A673 (cell line): ENCODE results near the gene TM4SF1.

Source experiments
- EZH2 ChIP-seq: fragments of 200-600 bp; sonication (generic); IDR thresholded peaks from 2 replicates; pipeline ENCODE4 v1.6.1; 2017; ENCODE audit warnings: borderline replicate concordance, low read depth, mild to moderate bottlenecking, mixed read lengths, antibody characterized with exemption, low read length; ENCODE audit not compliant: poor library complexity, severe bottlenecking
- TF ChIP-seq, protein P1 (sequence below): fragments of 300-800, 200-600 bp; sonication (generic); conservative IDR thresholded peaks from 2 replicates; pipeline ENCODE4 v1.5.1; 2017; ENCODE audit warnings: low read depth, mild to moderate bottlenecking, antibody characterized with exemption, low read length, moderate library complexity, mixed read lengths

- TF ChIP-seq, protein P1, sequence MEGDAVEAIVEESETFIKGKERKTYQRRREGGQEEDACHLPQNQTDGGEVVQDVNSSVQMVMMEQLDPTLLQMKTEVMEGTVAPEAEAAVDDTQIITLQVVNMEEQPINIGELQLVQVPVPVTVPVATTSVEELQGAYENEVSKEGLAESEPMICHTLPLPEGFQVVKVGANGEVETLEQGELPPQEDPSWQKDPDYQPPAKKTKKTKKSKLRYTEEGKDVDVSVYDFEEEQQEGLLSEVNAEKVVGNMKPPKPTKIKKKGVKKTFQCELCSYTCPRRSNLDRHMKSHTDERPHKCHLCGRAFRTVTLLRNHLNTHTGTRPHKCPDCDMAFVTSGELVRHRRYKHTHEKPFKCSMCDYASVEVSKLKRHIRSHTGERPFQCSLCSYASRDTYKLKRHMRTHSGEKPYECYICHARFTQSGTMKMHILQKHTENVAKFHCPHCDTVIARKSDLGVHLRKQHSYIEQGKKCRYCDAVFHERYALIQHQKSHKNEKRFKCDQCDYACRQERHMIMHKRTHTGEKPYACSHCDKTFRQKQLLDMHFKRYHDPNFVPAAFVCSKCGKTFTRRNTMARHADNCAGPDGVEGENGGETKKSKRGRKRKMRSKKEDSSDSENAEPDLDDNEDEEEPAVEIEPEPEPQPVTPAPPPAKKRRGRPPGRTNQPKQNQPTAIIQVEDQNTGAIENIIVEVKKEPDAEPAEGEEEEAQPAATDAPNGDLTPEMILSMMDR, result no peak
- TF ChIP-seq EZH2, result no peak
Measured at GRCh38 chr3:149396476-149396875, 19.0 kb upstream of the TM4SF1 start.
